Neural cell (in vitro differentiated cells): ENCODE results near the gene ZWILCH.

Source experiments
- CTCF ChIP-seq: fragments of 450-650 bp; IDR thresholded peaks from 2 replicates; pipeline ENCODE4 v1.5.1; 2014; ENCODE audit warnings: antibody characterized with exemption, mild to moderate bottlenecking, moderate library complexity; ENCODE audit not compliant: poor library complexity, severe bottlenecking
- POLR2AphosphoS5 ChIP-seq: IDR thresholded peaks from 2 replicates; pipeline ENCODE4 v1.6.1; 2012
- TAF1 ChIP-seq: IDR thresholded peaks from 2 replicates; pipeline ENCODE4 v1.6.1; 2012; ENCODE audit warnings: low read depth

- no peak for TF ChIP-seq TAF1
- TF ChIP-seq CTCF, result no peak
- TF ChIP-seq POLR2AphosphoS5, result no peak
Observed at GRCh38 chr15:66491846-66492245, 13.3 kb upstream of the ZWILCH start.
